GM12878 (cell line): ENCODE results near the gene LHFPL2. TPM values are rescaled to one million over a fixed set of nuclear protein-coding genes. Genes with fewer than 3 reads are reported as not detected.

Source experiments
- BMI1 ChIP-seq: fragments of 450-650 bp; IDR thresholded peaks from 2 replicates; pipeline ENCODE4 v1.6.1; 2016; ENCODE audit warnings: mild to moderate bottlenecking, moderate library complexity, borderline replicate concordance
- HDAC2 ChIP-seq: fragments of 200-600 bp; sonication (generic); IDR thresholded peaks from 2 replicates; pipeline ENCODE4 v1.6.1; 2017
- SMAD1 ChIP-seq: fragments of 450-650 bp; IDR thresholded peaks from 2 replicates; pipeline ENCODE4 v1.6.1; 2018; ENCODE audit warnings: mild to moderate bottlenecking, low read depth; ENCODE audit not compliant: partially characterized antibody
- TAF1 ChIP-seq: IDR thresholded peaks from 2 replicates; pipeline ENCODE4 v1.6.1; 2011; ENCODE audit warnings: mild to moderate bottlenecking, low read depth, low read length, borderline replicate concordance
- YBX1 ChIP-seq: fragments of 450-650 bp; IDR thresholded peaks from 2 replicates; pipeline ENCODE4 v1.6.1; 2016; ENCODE audit warnings: antibody characterized with exemption
- ZNF24 ChIP-seq: fragments of 450-650 bp; IDR thresholded peaks from 2 replicates; pipeline ENCODE4 v1.6.1; 2017; ENCODE audit warnings: antibody characterized with exemption, mild to moderate bottlenecking
- polyA plus RNA-seq, 11 experiments: library from polyadenylated mRNA; depleted of rRNA in 4 of 11; unstranded in 6 of 11; stranded (reverse) in 5 of 11; fragments of >200 nt; fragmentation: Nextera tagmentation in 4 of 11; fragmentation: Illumina TruSeq in 1 of 11; extraction: Ambion mirVana in 4 of 11; extraction: Trizol in 1 of 11; gene quantifications; 1 replicate in 1 of 11; 2 replicates in 10 of 11; pipeline versions ENCODE4 v1.2.1 to v1.2.3, GENCODE V29; 2011 to 2016; ENCODE audit warnings: inconsistent platforms in 2 of 11, missing spikeins in 2 of 11, low read depth in 1 of 11
- total RNA-seq, 4 experiments: library from RNA; depleted of rRNA in 3 of 4; stranded (reverse); fragments of >200 nt in 3 of 4; fragmentation: Illumina TruSeq in 1 of 4; extraction: Trizol in 1 of 4; gene quantifications; 2 replicates each; pipeline versions ENCODE4 v1.2.1 to v1.2.3, GENCODE V29; 2013 to 2021
- TF ChIP-seq, protein P1 (sequence below): fragments of 450-650 bp; IDR thresholded peaks from 2 replicates; pipeline ENCODE4 v1.6.1; 2016; ENCODE audit warnings: mild to moderate bottlenecking
- TF ChIP-seq, protein P2 (sequence below): fragments of 150-350 bp; IDR thresholded peaks from 2 replicates; pipeline ENCODE4 v1.6.1; 2016; ENCODE audit warnings: low read depth, low read length
- TF ChIP-seq, protein P3 (sequence below): fragments of 450-650 bp; IDR thresholded peaks from 2 replicates; pipeline ENCODE4 v1.6.1; 2014; ENCODE audit warnings: mild to moderate bottlenecking
- TF ChIP-seq, protein P4 (sequence below): fragments of 150-350 bp; IDR thresholded peaks from 2 replicates; pipeline ENCODE4 v1.6.1; 2014; ENCODE audit warnings: mild to moderate bottlenecking, low read depth, low read length

The LHFPL2 gene
- total and polyA plus RNA-seq, 10 of the 15 experiments (the other 5 are each of a cell fraction or from before 2014, with no cell fraction given): 4.1 to 21.8 (median 12.5) TPM

DNA sequence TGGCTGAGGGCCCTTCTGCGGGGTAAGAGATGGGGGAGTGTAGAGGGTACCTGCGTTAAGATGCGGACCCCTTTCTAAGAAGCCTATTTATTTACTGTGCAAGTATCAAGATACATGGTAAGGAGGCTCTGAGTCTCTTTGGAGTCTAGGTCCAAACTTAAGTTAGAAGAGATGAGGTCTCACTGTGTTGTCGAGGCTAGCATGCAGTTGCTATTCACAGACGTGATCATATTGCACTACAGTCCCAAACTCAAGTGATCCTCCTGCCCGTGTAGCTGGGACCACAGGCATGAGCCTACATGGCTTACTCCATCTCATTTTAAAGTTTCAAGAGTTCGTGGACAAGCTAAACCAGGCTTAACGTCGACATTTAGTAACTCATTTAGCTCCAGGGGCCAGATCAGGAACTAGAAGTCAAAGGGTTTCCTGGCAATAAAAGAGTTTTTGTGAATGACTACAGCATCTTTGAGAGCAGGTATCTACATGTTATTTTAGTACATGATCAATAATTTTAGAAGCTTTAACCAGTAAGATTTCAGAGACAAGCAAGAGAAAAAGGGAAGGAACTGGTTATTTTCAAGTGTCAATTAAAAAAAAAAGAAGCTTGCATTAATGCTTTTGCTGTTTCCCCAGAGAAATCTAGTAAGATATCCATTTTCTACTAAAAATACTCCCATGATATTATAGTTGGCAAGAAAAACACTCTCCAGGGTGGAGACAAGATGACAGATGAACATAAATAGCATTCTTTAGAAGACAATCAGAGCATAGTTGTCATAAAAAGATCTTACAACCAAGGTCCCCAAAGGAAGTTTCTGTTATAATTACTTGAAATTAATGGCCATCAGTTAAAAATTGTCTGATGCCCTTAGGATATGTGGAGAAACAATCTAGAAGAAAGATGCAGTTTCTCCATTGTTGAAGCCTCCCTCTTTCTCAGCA, 146.9 kb downstream of the LHFPL2 start (continued):
- TF ChIP-seq, protein P1, sequence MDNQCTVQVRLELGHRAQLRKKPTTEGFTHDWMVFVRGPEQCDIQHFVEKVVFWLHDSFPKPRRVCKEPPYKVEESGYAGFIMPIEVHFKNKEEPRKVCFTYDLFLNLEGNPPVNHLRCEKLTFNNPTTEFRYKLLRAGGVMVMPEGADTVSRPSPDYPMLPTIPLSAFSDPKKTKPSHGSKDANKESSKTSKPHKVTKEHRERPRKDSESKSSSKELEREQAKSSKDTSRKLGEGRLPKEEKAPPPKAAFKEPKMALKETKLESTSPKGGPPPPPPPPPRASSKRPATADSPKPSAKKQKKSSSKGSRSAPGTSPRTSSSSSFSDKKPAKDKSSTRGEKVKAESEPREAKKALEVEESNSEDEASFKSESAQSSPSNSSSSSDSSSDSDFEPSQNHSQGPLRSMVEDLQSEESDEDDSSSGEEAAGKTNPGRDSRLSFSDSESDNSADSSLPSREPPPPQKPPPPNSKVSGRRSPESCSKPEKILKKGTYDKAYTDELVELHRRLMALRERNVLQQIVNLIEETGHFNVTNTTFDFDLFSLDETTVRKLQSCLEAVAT: no peak
- TF ChIP-seq, protein P2, sequence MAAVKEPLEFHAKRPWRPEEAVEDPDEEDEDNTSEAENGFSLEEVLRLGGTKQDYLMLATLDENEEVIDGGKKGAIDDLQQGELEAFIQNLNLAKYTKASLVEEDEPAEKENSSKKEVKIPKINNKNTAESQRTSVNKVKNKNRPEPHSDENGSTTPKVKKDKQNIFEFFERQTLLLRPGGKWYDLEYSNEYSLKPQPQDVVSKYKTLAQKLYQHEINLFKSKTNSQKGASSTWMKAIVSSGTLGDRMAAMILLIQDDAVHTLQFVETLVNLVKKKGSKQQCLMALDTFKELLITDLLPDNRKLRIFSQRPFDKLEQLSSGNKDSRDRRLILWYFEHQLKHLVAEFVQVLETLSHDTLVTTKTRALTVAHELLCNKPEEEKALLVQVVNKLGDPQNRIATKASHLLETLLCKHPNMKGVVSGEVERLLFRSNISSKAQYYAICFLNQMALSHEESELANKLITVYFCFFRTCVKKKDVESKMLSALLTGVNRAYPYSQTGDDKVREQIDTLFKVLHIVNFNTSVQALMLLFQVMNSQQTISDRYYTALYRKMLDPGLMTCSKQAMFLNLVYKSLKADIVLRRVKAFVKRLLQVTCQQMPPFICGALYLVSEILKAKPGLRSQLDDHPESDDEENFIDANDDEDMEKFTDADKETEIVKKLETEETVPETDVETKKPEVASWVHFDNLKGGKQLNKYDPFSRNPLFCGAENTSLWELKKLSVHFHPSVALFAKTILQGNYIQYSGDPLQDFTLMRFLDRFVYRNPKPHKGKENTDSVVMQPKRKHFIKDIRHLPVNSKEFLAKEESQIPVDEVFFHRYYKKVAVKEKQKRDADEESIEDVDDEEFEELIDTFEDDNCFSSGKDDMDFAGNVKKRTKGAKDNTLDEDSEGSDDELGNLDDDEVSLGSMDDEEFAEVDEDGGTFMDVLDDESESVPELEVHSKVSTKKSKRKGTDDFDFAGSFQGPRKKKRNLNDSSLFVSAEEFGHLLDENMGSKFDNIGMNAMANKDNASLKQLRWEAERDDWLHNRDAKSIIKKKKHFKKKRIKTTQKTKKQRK: no peak
- TF ChIP-seq YBX1 (no peak), TAF1 (no peak), SMAD1 (no peak), BMI1 (no peak), ZNF24 (no peak), HDAC2 (no peak)
- TF ChIP-seq, protein P3, sequence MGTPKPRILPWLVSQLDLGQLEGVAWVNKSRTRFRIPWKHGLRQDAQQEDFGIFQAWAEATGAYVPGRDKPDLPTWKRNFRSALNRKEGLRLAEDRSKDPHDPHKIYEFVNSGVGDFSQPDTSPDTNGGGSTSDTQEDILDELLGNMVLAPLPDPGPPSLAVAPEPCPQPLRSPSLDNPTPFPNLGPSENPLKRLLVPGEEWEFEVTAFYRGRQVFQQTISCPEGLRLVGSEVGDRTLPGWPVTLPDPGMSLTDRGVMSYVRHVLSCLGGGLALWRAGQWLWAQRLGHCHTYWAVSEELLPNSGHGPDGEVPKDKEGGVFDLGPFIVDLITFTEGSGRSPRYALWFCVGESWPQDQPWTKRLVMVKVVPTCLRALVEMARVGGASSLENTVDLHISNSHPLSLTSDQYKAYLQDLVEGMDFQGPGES: no peak
- TF ChIP-seq, protein P4, sequence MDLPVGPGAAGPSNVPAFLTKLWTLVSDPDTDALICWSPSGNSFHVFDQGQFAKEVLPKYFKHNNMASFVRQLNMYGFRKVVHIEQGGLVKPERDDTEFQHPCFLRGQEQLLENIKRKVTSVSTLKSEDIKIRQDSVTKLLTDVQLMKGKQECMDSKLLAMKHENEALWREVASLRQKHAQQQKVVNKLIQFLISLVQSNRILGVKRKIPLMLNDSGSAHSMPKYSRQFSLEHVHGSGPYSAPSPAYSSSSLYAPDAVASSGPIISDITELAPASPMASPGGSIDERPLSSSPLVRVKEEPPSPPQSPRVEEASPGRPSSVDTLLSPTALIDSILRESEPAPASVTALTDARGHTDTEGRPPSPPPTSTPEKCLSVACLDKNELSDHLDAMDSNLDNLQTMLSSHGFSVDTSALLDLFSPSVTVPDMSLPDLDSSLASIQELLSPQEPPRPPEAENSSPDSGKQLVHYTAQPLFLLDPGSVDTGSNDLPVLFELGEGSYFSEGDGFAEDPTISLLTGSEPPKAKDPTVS: no peak
